Measurements from ENCODE around the gene STUM. TPM values are rescaled to one million over a fixed set of nuclear protein-coding genes. Genes with fewer than 3 reads are reported as not detected.
A peak's percentile ranks its signal among the peaks of the same experiment; 100 is the strongest.

The STUM gene
- total RNA-seq, 1 donor from 2014 or later, result 1.8 TPM

- peak; percentile 69 for DNase-seq (ENCODE audit: low spot score)
These were observed 9.6 kb downstream of the STUM start for GRCh38 chr1:226558036-226558650.

- DNase-seq (ENCODE audit: low spot score), result peak; percentile 12
These were observed 11.7 kb downstream of the STUM start for GRCh38 chr1:226560243-226560642.

GRCh38 chr1:226562989-226563388 is 14.4 kb downstream of the STUM start:
- DNase-seq (ENCODE audit: low spot score), result no peak

GRCh38 chr1:226563666-226564065 is 15.1 kb downstream of the STUM start:
- DNase-seq (ENCODE audit: low spot score), result peak; percentile 78

GRCh38 chr1:226565476-226565875 is 16.9 kb downstream of the STUM start:
- peak; percentile 76 for DNase-seq (ENCODE audit: low spot score)

GRCh38 chr1:226566234-226566633 is 17.7 kb downstream of the STUM start:
- no peak for DNase-seq (ENCODE audit: low spot score)

GRCh38 chr1:226566760-226567159 is 18.2 kb downstream of the STUM start:
- DNase-seq (ENCODE audit: low spot score), result no peak

GRCh38 chr1:226568077-226568831 is 19.7 kb downstream of the STUM start:
- peak; percentile 73 for DNase-seq (ENCODE audit: low spot score)

GRCh38 chr1:226568975-226569741 is 20.6 kb downstream of the STUM start:
- peak; percentile 68 for DNase-seq (ENCODE audit: low spot score)

- DNase-seq (ENCODE audit: low spot score), result peak; percentile 26
These were observed 21.4 kb downstream of the STUM start for GRCh38 chr1:226569879-226570547.

GRCh38 chr1:226571893-226572292 is 23.3 kb downstream of the STUM start:
- no peak for DNase-seq (ENCODE audit: low spot score)

- no peak for DNase-seq (ENCODE audit: low spot score)
These were observed 23.8 kb downstream of the STUM start for GRCh38 chr1:226572325-226572726.

GRCh38 chr1:226574044-226574443 is 25.5 kb downstream of the STUM start:
- DNase-seq (ENCODE audit: low spot score), result no peak

GRCh38 chr1:226574591-226575435 is 26.2 kb downstream of the STUM start:
- no peak for DNase-seq (ENCODE audit: low spot score)

- DNase-seq (ENCODE audit: low spot score), result no peak
These were observed 26.8 kb downstream of the STUM start for GRCh38 chr1:226575436-226575720.

GRCh38 chr1:226575739-226576378 is 27.3 kb downstream of the STUM start:
- DNase-seq (ENCODE audit: low spot score), result no peak

- DNase-seq (ENCODE audit: low spot score), result no peak
These were observed 28.0 kb downstream of the STUM start for GRCh38 chr1:226576601-226577000.

- DNase-seq (ENCODE audit: low spot score), result no peak
These were observed 29.0 kb downstream of the STUM start for GRCh38 chr1:226577401-226578180.

GRCh38 chr1:226578946-226579578 is 30.5 kb downstream of the STUM start:
- no peak for DNase-seq (ENCODE audit: low spot score)

Data from mesenteric fat pad (tissue), 1 donor.